NCI-H526 treated with DMSO at 0.1 percent for 48 hours (cell line): Measurements from ENCODE around the gene DPF3.

Experiments
- DNase-seq: peaks from one replicate; lab custom pipeline; 2025; lab: John Stamatoyannopoulos, UW

Gene DPF3

GRCh38 chr14:72715850-72716228 lies 178.1 kb downstream of the DPF3 start:
- DNase-seq, result no peak

GRCh38 chr14:72715215-72715849 lies 178.6 kb downstream of the DPF3 start:
- DNase-seq, result no peak

- DNase-seq, result no peak
Observed at GRCh38 chr14:72714871-72715214, 179.1 kb downstream of the DPF3 start.

GRCh38 chr14:72714094-72714493 lies 179.8 kb downstream of the DPF3 start:
- no peak for DNase-seq

GRCh38 chr14:72711936-72712335 lies 182.0 kb downstream of the DPF3 start:
- no peak for DNase-seq

GRCh38 chr14:72709916-72710611 lies 183.8 kb downstream of the DPF3 start:
- DNase-seq, result no peak

GRCh38 chr14:72708708-72709475 lies 185.0 kb downstream of the DPF3 start:
- no peak for DNase-seq

GRCh38 chr14:72708222-72708621 lies 185.7 kb downstream of the DPF3 start:
- no peak for DNase-seq

- no peak for DNase-seq
Observed at GRCh38 chr14:72706485-72706884, 187.4 kb downstream of the DPF3 start.

- DNase-seq, result no peak
Observed at GRCh38 chr14:72704502-72704901, 189.4 kb downstream of the DPF3 start.

- DNase-seq, result no peak
Observed at GRCh38 chr14:72701605-72702004, 192.3 kb downstream of the DPF3 start.

- DNase-seq, result no peak
Observed at GRCh38 chr14:72701237-72701565, 192.7 kb downstream of the DPF3 start.

- DNase-seq, result no peak
Observed at GRCh38 chr14:72700338-72701236, 193.3 kb downstream of the DPF3 start.

GRCh38 chr14:72699852-72700257 lies 194.0 kb downstream of the DPF3 start:
- no peak for DNase-seq

GRCh38 chr14:72699443-72699842 lies 194.5 kb downstream of the DPF3 start:
- DNase-seq, result no peak

- no peak for DNase-seq
Observed at GRCh38 chr14:72692696-72693095, 201.2 kb downstream of the DPF3 start.

- DNase-seq, result no peak
Observed at GRCh38 chr14:72690324-72690723, 203.6 kb downstream of the DPF3 start.

GRCh38 chr14:72688990-72689671 lies 204.8 kb downstream of the DPF3 start:
- no peak for DNase-seq

- no peak for DNase-seq
Observed at GRCh38 chr14:72686832-72687231, 207.1 kb downstream of the DPF3 start.

GRCh38 chr14:72686101-72686500 lies 207.8 kb downstream of the DPF3 start:
- DNase-seq, result no peak

- no peak for DNase-seq
Observed at GRCh38 chr14:72685456-72685855, 208.4 kb downstream of the DPF3 start.

- no peak for DNase-seq
Observed at GRCh38 chr14:72683787-72684186, 210.1 kb downstream of the DPF3 start.
